K562 (cell line): ENCODE measurements around the gene DOCK3. TPM values are rescaled to one million over a fixed set of nuclear protein-coding genes. Genes with fewer than 3 reads are reported as not detected.

Experiments used
- ATAC-seq: fragments of 200-7000 bp; cut with Tn5 transposase; 3 replicates; pipeline ENCODE4 v1.9.1; 2020; ENCODE audit warnings: moderate library complexity
- BruUV-seq: library from RNA; stranded (reverse); fragments of 400-500 nt; replicated peaks from 2 replicates; lab custom pipeline; 2021; lab: Mats Ljungman, UMichigan
- CTCF ChIA-PET: fragments of 300-600 bp; formaldehyde crosslinking; extraction: SDS; loops from one replicate; lab custom pipeline; 2021; ENCODE audit warnings: low intra/inter-chr PET ratio; lab: Yijun Ruan, JAX
- POLR2A ChIA-PET: fragments of 300-600, 350-650 bp; sonication (Branson Sonifier 250); formaldehyde crosslinking; extraction: SDS; loops from one replicate; lab custom pipeline; 2021; ENCODE audit warnings: antibody characterized with exemption, inconsistent platforms; lab: Yijun Ruan, JAX
- DNase-seq, 4 experiments: peaks; one replicate each; pipeline versions ENCODE4 v3.0.0 to v3.0.0-alpha.2; 2011 to 2018; ENCODE audit warnings: low spot score in 3 of 4, mixed read lengths in 3 of 4; ENCODE audit errors: extremely low read depth in 1 of 4
- FAIRE-seq: peaks from 2 replicates; lab custom pipeline; 2011; peaks lifted over from hg19 to GRCh38; lab: Jason Lieb, UNC
- H2AFZ ChIP-seq: 2 replicates; pipeline ENCODE4 v1.6.0; 2011; ENCODE audit warnings: low read depth, low read length, control low read depth, inconsistent platforms
- H3K27ac ChIP-seq: fragments of 200-600 bp; 3 replicates; pipeline ENCODE4 v1.8.0; 2011; ENCODE audit warnings: low read depth, mild to moderate bottlenecking, control low read depth, inconsistent platforms, low read length, moderate library complexity, mixed read lengths; ENCODE audit errors: extremely low read depth
- H3K27me3 ChIP-seq, 2 experiments: fragments of 300-600 bp in 1 of 2; 2 replicates in 1 of 2; 3 replicates in 1 of 2; pipeline versions ENCODE4 v1.6.0 to v1.8.0; 2011; ENCODE audit warnings: inconsistent platforms in 2 of 2, low read length in 2 of 2, mild to moderate bottlenecking in 1 of 2, mixed read lengths in 1 of 2, moderate library complexity in 1 of 2; ENCODE audit not compliant: control insufficient read depth in 2 of 2, insufficient read depth in 2 of 2
- H3K36me3 ChIP-seq: fragments of 300-600 bp; 3 replicates; pipeline ENCODE4 v1.8.0; 2011; ENCODE audit warnings: mild to moderate bottlenecking, low read length, inconsistent platforms; ENCODE audit not compliant: control insufficient read depth, insufficient read depth
- H3K4me1 ChIP-seq, 2 experiments: fragments of 200-600 bp in 1 of 2; replicated peaks in 1 of 2; 2 replicates in 1 of 2; 3 replicates in 1 of 2; pipeline versions ENCODE4 v1.5.1 to v1.8.0; 2011; ENCODE audit warnings: inconsistent platforms in 2 of 2, low read length in 2 of 2, mild to moderate bottlenecking in 1 of 2, mixed read lengths in 1 of 2, moderate library complexity in 1 of 2; ENCODE audit not compliant: control insufficient read depth in 2 of 2, insufficient read depth in 2 of 2
- H3K4me2 ChIP-seq: 2 replicates; pipeline ENCODE4 v1.6.1; 2011; ENCODE audit warnings: low read length, control low read depth, inconsistent platforms, mixed read lengths; ENCODE audit not compliant: insufficient read depth
- H3K4me3 ChIP-seq: fragments of 200-600 bp; sonication (generic), shearing (Covaris generic); 2 replicates; pipeline ENCODE4 v1.5.1; 2016; ENCODE audit warnings: control low read depth, inconsistent platforms
- H3K79me2 ChIP-seq: fragments of 200-600 bp; 3 replicates; pipeline ENCODE4 v1.8.0; 2011; ENCODE audit warnings: low read length, inconsistent platforms; ENCODE audit not compliant: control insufficient read depth, insufficient read depth
- H3K9ac ChIP-seq, 2 experiments: 2 replicates each; pipeline versions ENCODE4 v1.6.0 to v1.6.1; 2011; ENCODE audit warnings: low read depth in 2 of 2, low read length in 2 of 2, control low read depth in 1 of 2, inconsistent platforms in 1 of 2, mild to moderate bottlenecking in 1 of 2, mixed read lengths in 1 of 2; ENCODE audit not compliant: insufficient read depth in 1 of 2
- H3K9me1 ChIP-seq: one replicate; pipeline ENCODE4 v1.6.0; 2011; ENCODE audit warnings: inconsistent platforms, mild to moderate bottlenecking, low read length, moderate library complexity; ENCODE audit not compliant: control insufficient read depth, insufficient read depth
- H3K9me3 ChIP-seq: replicated peaks from 2 replicates; pipeline ENCODE4 v1.5.1; 2011; ENCODE audit warnings: low read depth, low read length, inconsistent platforms; ENCODE audit not compliant: control insufficient read depth, insufficient read depth
- H4K20me1 ChIP-seq: replicated peaks from 2 replicates; pipeline ENCODE4 v1.6.1; 2011; ENCODE audit warnings: low read length, inconsistent platforms, mixed read lengths; ENCODE audit not compliant: control insufficient read depth, insufficient read depth
- CBX3 ChIP-seq, 2 experiments: IDR thresholded peaks; 1 replicate in 1 of 2; 2 replicates in 1 of 2; pipeline ENCODE4 v1.6.1; 2012; ENCODE audit warnings: inconsistent platforms in 2 of 2, low read length in 2 of 2, borderline replicate concordance in 1 of 2, control low read depth in 1 of 2
- CHD1 ChIP-seq: fragments of 200-600 bp; sonication (generic); IDR thresholded peaks from one replicate; pipeline ENCODE4 v1.6.1; 2012; ENCODE audit warnings: mild to moderate bottlenecking, moderate library complexity, low read length, inconsistent platforms
- ESRRB ChIP-seq: fragments of 250-450 bp; sonication (Bioruptor Pico); IDR thresholded peaks from 2 replicates; pipeline ENCODE4 v1.5.0; 2020; ENCODE audit warnings: mild to moderate bottlenecking, moderate library complexity, borderline replicate concordance
- HDAC6 ChIP-seq: IDR thresholded peaks from 2 replicates; pipeline ENCODE4 v1.6.1; 2012; ENCODE audit warnings: low read depth, mild to moderate bottlenecking, control low read depth, inconsistent platforms, low read length, moderate library complexity
- LEF1 ChIP-seq: fragments of 450-650 bp; IDR thresholded peaks from 2 replicates; pipeline ENCODE4 v1.6.1; 2016; ENCODE audit warnings: mild to moderate bottlenecking
- SP1 ChIP-seq: sonication (generic); formaldehyde crosslinking; IDR thresholded peaks from 2 replicates; pipeline ENCODE4 v1.8.1; 2022; ENCODE audit warnings: mild to moderate bottlenecking, missing genetic modification reagents
- TAF15 ChIP-seq: fragments of 200-400 bp; formaldehyde crosslinking; IDR thresholded peaks from 2 replicates; pipeline ENCODE4 v1.6.1; 2017; ENCODE audit warnings: mild to moderate bottlenecking, low read depth, low read length, moderate library complexity
- ZFP30 ChIP-seq: fragments of 250-450 bp; sonication (Bioruptor Pico); IDR thresholded peaks from 2 replicates; pipeline ENCODE4 v1.8.0; 2022; ENCODE audit warnings: moderate library complexity, mild to moderate bottlenecking, inconsistent platforms, borderline replicate concordance
- WGBS: fragments of 100-300 bp; shearing (Covaris generic); methylation state at CpG from one replicate; pipeline ENCODE4 v1.1.6; 2016; ENCODE audit warnings: low coverage, mixed read lengths; ENCODE audit not compliant: insufficient coverage; ENCODE audit errors: missing lambda C conversion rate; 5-methylcytosine and 5-hydroxymethylcytosine counted together
- in situ Hi-C: fragments of 300-500 bp; cut with MboI; formaldehyde crosslinking; loops from 4 replicates; pipeline ENCODE4 v1.15.0; 2018; ENCODE audit warnings: inconsistent platforms, mixed read lengths
- intact Hi-C: fragments of 100-400 bp; cut with micrococcal nuclease; formaldehyde crosslinking; loops from 2 replicates; pipeline ENCODE4 v1.14.2; 2022
- polyA plus RNA-seq, 8 experiments: library from polyadenylated mRNA; depleted of rRNA in 4 of 8; stranded (reverse) in 5 of 8; unstranded in 3 of 8; fragments of >200 nt; fragmentation: Nextera tagmentation in 2 of 8; fragmentation: Illumina TruSeq in 1 of 8; extraction: Ambion mirVana in 2 of 8; extraction: Trizol in 1 of 8; gene quantifications; 2 replicates each; pipeline versions ENCODE4 v1.2.1 to v1.2.3, GENCODE V29; 2011 to 2014; ENCODE audit warnings: inconsistent platforms in 1 of 8, missing spikeins in 1 of 8
- total RNA-seq, 7 experiments: library from RNA; depleted of rRNA in 6 of 7; stranded (reverse); fragments of >200 nt in 6 of 7; fragmentation: Illumina TruSeq in 2 of 7; extraction: Trizol in 2 of 7; gene quantifications; 2 replicates each; pipeline versions ENCODE4 v1.2.1 to v1.2.3, GENCODE V29; 2011 to 2021; ENCODE audit warnings: low replicate concordance in 1 of 7
- TF ChIP-seq, protein P1 (sequence below): fragments of 250-450 bp; sonication (Bioruptor Pico); IDR thresholded peaks from 2 replicates; pipeline ENCODE4 v1.5.0; 2020; ENCODE audit warnings: mild to moderate bottlenecking
- TF ChIP-seq, protein P2 (sequence below): fragments of 150-350 bp; IDR thresholded peaks from 2 replicates; pipeline ENCODE4 v1.6.1; 2014; ENCODE audit warnings: low read depth, mild to moderate bottlenecking, low read length, borderline replicate concordance

The DOCK3 gene
- total and polyA plus RNA-seq, 9 of the 15 experiments (the other 6 are each of a cell fraction or from before 2014, with no cell fraction given), result under 0.01 to 0.03 (median 0.01) TPM; not detected in 4

DNA sequence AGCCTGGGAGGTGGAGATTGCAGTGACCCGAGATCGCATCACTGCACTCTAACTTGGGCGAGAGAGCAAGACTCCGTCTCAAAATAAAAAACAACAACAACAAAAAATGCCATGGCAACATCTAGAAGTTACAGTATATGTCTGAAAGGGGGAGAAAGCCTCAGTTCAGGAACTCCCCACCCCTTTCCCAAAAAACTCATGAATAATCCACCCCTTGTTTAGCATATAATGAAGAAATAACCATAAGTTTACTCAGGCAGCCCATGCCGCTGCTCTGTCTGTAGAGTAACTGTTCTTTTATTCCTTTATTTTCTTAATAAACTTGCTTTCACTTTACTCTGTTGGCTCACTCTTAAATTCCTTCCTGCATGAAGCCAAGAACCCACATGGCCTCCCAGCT lies 145.2 kb downstream of the DOCK3 start:
- Histone ChIP-seq H3K9me3 (no peaks in the 10 kb centered on the region), H3K4me2 (no peak overlapping the region), H3K9ac (no peak overlapping the region), H3K79me2 (no peaks in the 10 kb centered on the region), H3K27me3 (no peaks in the 10 kb centered on the region), H3K4me1 (no peaks in the 10 kb centered on the region), H4K20me1 (no peaks in the 10 kb centered on the region), H3K27ac (no peak overlapping the region), H2AFZ (no peak overlapping the region), H3K4me3 (no peak overlapping the region), H3K36me3 (no peaks in the 10 kb centered on the region), H3K9me1 (no peaks in the 10 kb centered on the region)
- ATAC-seq (no peak), DNase-seq (no peak), FAIRE-seq (no peak)
- TF ChIP-seq CBX3 (IDR thresholded peaks at IDR 0.05; ENCODE audit: borderline replicate concordance in 1 of 2, low read length in 2 of 2) (no peak), SP1 (CRISPR knock-in tag) (no peak), TAF15 (no peak), ZFP30 (CRISPR knock-in tag) (no peak), CHD1 (no peak), ESRRB (CRISPR knock-in tag) (no peak), LEF1 (no peak), HDAC6 (no peak)
- TF ChIP-seq, protein P1, sequence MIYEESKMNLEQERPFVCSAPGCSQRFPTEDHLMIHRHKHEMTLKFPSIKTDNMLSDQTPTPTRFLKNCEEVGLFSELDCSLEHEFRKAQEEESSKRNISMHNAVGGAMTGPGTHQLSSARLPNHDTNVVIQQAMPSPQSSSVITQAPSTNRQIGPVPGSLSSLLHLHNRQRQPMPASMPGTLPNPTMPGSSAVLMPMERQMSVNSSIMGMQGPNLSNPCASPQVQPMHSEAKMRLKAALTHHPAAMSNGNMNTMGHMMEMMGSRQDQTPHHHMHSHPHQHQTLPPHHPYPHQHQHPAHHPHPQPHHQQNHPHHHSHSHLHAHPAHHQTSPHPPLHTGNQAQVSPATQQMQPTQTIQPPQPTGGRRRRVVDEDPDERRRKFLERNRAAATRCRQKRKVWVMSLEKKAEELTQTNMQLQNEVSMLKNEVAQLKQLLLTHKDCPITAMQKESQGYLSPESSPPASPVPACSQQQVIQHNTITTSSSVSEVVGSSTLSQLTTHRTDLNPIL (CRISPR knock-in tag), result no peak
- TF ChIP-seq, protein P2, sequence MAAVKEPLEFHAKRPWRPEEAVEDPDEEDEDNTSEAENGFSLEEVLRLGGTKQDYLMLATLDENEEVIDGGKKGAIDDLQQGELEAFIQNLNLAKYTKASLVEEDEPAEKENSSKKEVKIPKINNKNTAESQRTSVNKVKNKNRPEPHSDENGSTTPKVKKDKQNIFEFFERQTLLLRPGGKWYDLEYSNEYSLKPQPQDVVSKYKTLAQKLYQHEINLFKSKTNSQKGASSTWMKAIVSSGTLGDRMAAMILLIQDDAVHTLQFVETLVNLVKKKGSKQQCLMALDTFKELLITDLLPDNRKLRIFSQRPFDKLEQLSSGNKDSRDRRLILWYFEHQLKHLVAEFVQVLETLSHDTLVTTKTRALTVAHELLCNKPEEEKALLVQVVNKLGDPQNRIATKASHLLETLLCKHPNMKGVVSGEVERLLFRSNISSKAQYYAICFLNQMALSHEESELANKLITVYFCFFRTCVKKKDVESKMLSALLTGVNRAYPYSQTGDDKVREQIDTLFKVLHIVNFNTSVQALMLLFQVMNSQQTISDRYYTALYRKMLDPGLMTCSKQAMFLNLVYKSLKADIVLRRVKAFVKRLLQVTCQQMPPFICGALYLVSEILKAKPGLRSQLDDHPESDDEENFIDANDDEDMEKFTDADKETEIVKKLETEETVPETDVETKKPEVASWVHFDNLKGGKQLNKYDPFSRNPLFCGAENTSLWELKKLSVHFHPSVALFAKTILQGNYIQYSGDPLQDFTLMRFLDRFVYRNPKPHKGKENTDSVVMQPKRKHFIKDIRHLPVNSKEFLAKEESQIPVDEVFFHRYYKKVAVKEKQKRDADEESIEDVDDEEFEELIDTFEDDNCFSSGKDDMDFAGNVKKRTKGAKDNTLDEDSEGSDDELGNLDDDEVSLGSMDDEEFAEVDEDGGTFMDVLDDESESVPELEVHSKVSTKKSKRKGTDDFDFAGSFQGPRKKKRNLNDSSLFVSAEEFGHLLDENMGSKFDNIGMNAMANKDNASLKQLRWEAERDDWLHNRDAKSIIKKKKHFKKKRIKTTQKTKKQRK, result no peak
- 0% methylated on average over 5 of the region's 5 CpGs for WGBS
- CTCF ChIA-PET, result no interaction called here
- BruUV-seq, result no TSS peak
- POLR2A ChIA-PET, result no interaction called here
- intact Hi-C loops (no loop called here), in situ Hi-C loops (no loop called here)
